Hepatic stellate cell (primary cell): ENCODE data around the gene AUTS2.

ENCODE experiments used
- DNase-seq: peaks from one replicate; pipeline ENCODE4 v3.0.0; 2011; ENCODE audit warnings: low spot score

The AUTS2 gene

GRCh38 chr7:69893906-69894305, 295.6 kb downstream of the AUTS2 start:
- no peak for DNase-seq

- no peak for DNase-seq
Measured at GRCh38 chr7:69895446-69895845, 297.2 kb downstream of the AUTS2 start.

GRCh38 chr7:69896121-69896520, 297.8 kb downstream of the AUTS2 start:
- no peak for DNase-seq

- DNase-seq, result no peak
Measured at GRCh38 chr7:69898189-69898588, 299.9 kb downstream of the AUTS2 start.

- no peak for DNase-seq
Measured at GRCh38 chr7:69903410-69903809, 305.1 kb downstream of the AUTS2 start.

- no peak for DNase-seq
Measured at GRCh38 chr7:69906283-69906995, 308.2 kb downstream of the AUTS2 start.

GRCh38 chr7:69907720-69908119, 309.4 kb downstream of the AUTS2 start:
- DNase-seq, result no peak

- no peak for DNase-seq
Measured at GRCh38 chr7:69908454-69908853, 310.2 kb downstream of the AUTS2 start.

GRCh38 chr7:69910150-69910549, 311.9 kb downstream of the AUTS2 start:
- no peak for DNase-seq

- DNase-seq, result no peak
Measured at GRCh38 chr7:69911337-69911736, 313.1 kb downstream of the AUTS2 start.

GRCh38 chr7:69912141-69912540, 313.9 kb downstream of the AUTS2 start:
- no peak for DNase-seq

GRCh38 chr7:69912846-69913245, 314.6 kb downstream of the AUTS2 start:
- no peak for DNase-seq

- no peak for DNase-seq
Measured at GRCh38 chr7:69919426-69920111, 321.3 kb downstream of the AUTS2 start.

- no peak for DNase-seq
Measured at GRCh38 chr7:69920797-69921196, 322.5 kb downstream of the AUTS2 start.

- no peak for DNase-seq
Measured at GRCh38 chr7:69922026-69922803, 323.9 kb downstream of the AUTS2 start.

- DNase-seq, result no peak
Measured at GRCh38 chr7:69927461-69927860, 329.2 kb downstream of the AUTS2 start.

GRCh38 chr7:69928621-69929020, 330.3 kb downstream of the AUTS2 start:
- no peak for DNase-seq

- DNase-seq, result no peak
Measured at GRCh38 chr7:69929622-69930021, 331.3 kb downstream of the AUTS2 start.

GRCh38 chr7:69932034-69932628, 333.9 kb downstream of the AUTS2 start:
- DNase-seq, result no peak

- no peak for DNase-seq
Measured at GRCh38 chr7:69934144-69934903, 336.0 kb downstream of the AUTS2 start.

- no peak for DNase-seq
Measured at GRCh38 chr7:69935107-69935506, 336.8 kb downstream of the AUTS2 start.

GRCh38 chr7:69937097-69937496, 338.8 kb downstream of the AUTS2 start:
- DNase-seq, result no peak
